ENCODE results near the gene CFAP97D2.
"Not testable (repeated sequence)": the region's sequence is repeated elsewhere in the genome, so short reads cannot be mapped to it uniquely, and the experiment has no call there.

Gene CFAP97D2

GRCh38 chr13:114237415-114238112, 58.5 kb downstream of the CFAP97D2 start:
- DNase-seq, result no peak

- DNase-seq, result no peak
Measured at GRCh38 chr13:114241918-114242317, 62.9 kb downstream of the CFAP97D2 start.

GRCh38 chr13:114243971-114244370, 64.9 kb downstream of the CFAP97D2 start:
- no peak for DNase-seq

GRCh38 chr13:114244637-114245036, 65.6 kb downstream of the CFAP97D2 start:
- DNase-seq, result no peak

- DNase-seq, result peak; percentile 72
Measured at GRCh38 chr13:114248011-114248410, 69.0 kb downstream of the CFAP97D2 start.

- no peak for DNase-seq
Measured at GRCh38 chr13:114249077-114249476, 70.0 kb downstream of the CFAP97D2 start.

- not testable (repeated sequence) for DNase-seq
Measured at GRCh38 chr13:114251639-114252440, 72.8 kb downstream of the CFAP97D2 start.

GRCh38 chr13:114256547-114256946, 77.5 kb downstream of the CFAP97D2 start:
- DNase-seq, result no peak

GRCh38 chr13:114257014-114257413, 78.0 kb downstream of the CFAP97D2 start:
- no peak for DNase-seq

- no peak for DNase-seq
Measured at GRCh38 chr13:114258589-114258988, 79.5 kb downstream of the CFAP97D2 start.

GRCh38 chr13:114259374-114259773, 80.3 kb downstream of the CFAP97D2 start:
- DNase-seq, result no peak

- DNase-seq, result no peak
Measured at GRCh38 chr13:114259974-114260373, 80.9 kb downstream of the CFAP97D2 start.

- no peak for DNase-seq
Measured at GRCh38 chr13:114260814-114261213, 81.8 kb downstream of the CFAP97D2 start.

GRCh38 chr13:114261328-114261965, 82.4 kb downstream of the CFAP97D2 start:
- DNase-seq, result no peak

- DNase-seq, result no peak
Measured at GRCh38 chr13:114263578-114263977, 84.5 kb downstream of the CFAP97D2 start.

GRCh38 chr13:114264313-114264712, 85.3 kb downstream of the CFAP97D2 start:
- DNase-seq, result not testable (repeated sequence)

- peak; percentile 90 for DNase-seq
Measured at GRCh38 chr13:114264886-114265611, 86.0 kb downstream of the CFAP97D2 start.

GRCh38 chr13:114266241-114266640, 87.2 kb downstream of the CFAP97D2 start:
- no peak for DNase-seq

- no peak for DNase-seq
Measured at GRCh38 chr13:114268344-114269280, 89.6 kb downstream of the CFAP97D2 start.

GRCh38 chr13:114269281-114269770, 90.3 kb downstream of the CFAP97D2 start:
- no peak for DNase-seq

All from fibroblast of skin of abdomen (primary cell).